GM21390 (cell line): Measurements from ENCODE around the gene RPAP2.
A peak's percentile ranks its signal among the peaks of the same experiment; 100 is the strongest.
"Not testable (repeated sequence)": the region's sequence is repeated elsewhere in the genome, so short reads cannot be mapped to it uniquely, and the experiment has no call there.

Experiments
- ATAC-seq: cut with Tn5 transposase; IDR thresholded peaks from one replicate; pipeline ENCODE4 v1.9.1; 2021; ENCODE audit not compliant: unreplicated experiment

RPAP2 gene

GRCh38 chr1:92323473-92324453 is 24.9 kb downstream of the RPAP2 start:
- ATAC-seq = no peak

GRCh38 chr1:92324784-92325183 is 25.9 kb downstream of the RPAP2 start:
- no peak for ATAC-seq

- ATAC-seq = no peak
Observed at GRCh38 chr1:92326681-92327080, 27.8 kb downstream of the RPAP2 start.

GRCh38 chr1:92327794-92328193 is 28.9 kb downstream of the RPAP2 start:
- ATAC-seq = no peak

- ATAC-seq = no peak
Observed at GRCh38 chr1:92329347-92330129, 30.7 kb downstream of the RPAP2 start.

- ATAC-seq = no peak
Observed at GRCh38 chr1:92333668-92334067, 34.8 kb downstream of the RPAP2 start.

- ATAC-seq = no peak
Observed at GRCh38 chr1:92340154-92340553, 41.3 kb downstream of the RPAP2 start.

- ATAC-seq = no peak
Observed at GRCh38 chr1:92342401-92342800, 43.5 kb downstream of the RPAP2 start.

- ATAC-seq = no peak
Observed at GRCh38 chr1:92343061-92343460, 44.2 kb downstream of the RPAP2 start.

GRCh38 chr1:92346866-92347640 is 48.2 kb downstream of the RPAP2 start:
- no peak for ATAC-seq

GRCh38 chr1:92352856-92353255 is 54.0 kb downstream of the RPAP2 start:
- no peak for ATAC-seq

GRCh38 chr1:92354259-92354658 is 55.4 kb downstream of the RPAP2 start:
- no peak for ATAC-seq

- ATAC-seq = no peak
Observed at GRCh38 chr1:92356956-92357355, 58.1 kb downstream of the RPAP2 start.

- not testable (repeated sequence) for ATAC-seq
Observed at GRCh38 chr1:92359382-92359781, 60.5 kb downstream of the RPAP2 start.

GRCh38 chr1:92359986-92360385 is 61.1 kb downstream of the RPAP2 start:
- ATAC-seq = no peak

GRCh38 chr1:92362970-92363369 is 64.1 kb downstream of the RPAP2 start:
- no peak for ATAC-seq

GRCh38 chr1:92363401-92363800 is 64.5 kb downstream of the RPAP2 start:
- ATAC-seq = no peak

- no peak for ATAC-seq
Observed at GRCh38 chr1:92365378-92366039, 66.7 kb downstream of the RPAP2 start.

GRCh38 chr1:92366040-92366395 is 67.2 kb downstream of the RPAP2 start:
- ATAC-seq = no peak

GRCh38 chr1:92367496-92367895 is 68.6 kb downstream of the RPAP2 start:
- ATAC-seq = peak; percentile 63

- no peak for ATAC-seq
Observed at GRCh38 chr1:92372164-92372563, 73.3 kb downstream of the RPAP2 start.
